GM18502 (cell line): ENCODE measurements around the gene TMC8.
"Not testable (repeated sequence)": the region's sequence is repeated elsewhere in the genome, so short reads cannot be mapped to it uniquely, and the experiment has no call there.

Experiments
- ATAC-seq: cut with Tn5 transposase; IDR thresholded peaks from one replicate; pipeline ENCODE4 v1.9.1; 2021; ENCODE audit warnings: mild to moderate bottlenecking; ENCODE audit not compliant: unreplicated experiment, poor library complexity

TMC8 gene

DNA sequence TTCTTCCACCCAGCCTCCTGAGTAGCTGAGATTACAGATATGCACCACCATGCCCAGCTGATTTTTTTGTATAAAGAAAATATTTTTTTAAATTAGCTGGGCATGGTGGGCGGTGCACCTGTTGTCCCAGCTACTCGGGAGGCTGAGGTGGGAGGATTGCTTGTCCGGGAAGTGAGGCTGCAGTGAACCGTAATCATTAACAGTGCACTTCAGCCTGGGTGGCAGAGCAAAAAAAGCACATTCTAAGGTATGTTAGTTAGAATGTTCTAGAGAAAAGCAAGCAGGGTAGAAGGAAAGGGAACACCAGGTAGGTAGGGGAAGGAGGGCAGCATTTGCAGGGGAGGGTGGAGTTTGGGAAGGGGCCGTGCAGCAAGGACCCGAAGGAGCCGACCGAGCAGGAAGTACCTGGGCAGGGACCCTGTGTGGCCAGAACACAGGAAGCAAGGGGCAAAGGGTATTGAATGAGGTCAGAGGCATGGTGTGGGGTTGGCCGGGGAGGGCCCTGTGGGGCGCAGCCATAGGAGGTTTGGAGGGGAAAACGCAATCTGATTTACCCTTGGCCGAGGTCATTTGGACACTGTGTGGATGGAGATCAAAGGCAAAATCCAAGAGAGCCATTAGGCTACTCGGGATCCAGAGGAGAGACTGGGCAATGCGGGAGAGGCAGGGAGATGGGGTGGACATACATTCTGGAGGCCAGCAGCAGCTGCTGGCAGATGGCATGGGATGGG, 17.9 kb downstream of the TMC8 start:
- ATAC-seq, result no peak

GRCh38 chr17:78151514-78152008, 21.0 kb downstream of the TMC8 start:
- ATAC-seq, result no peak

- peak; percentile 57 for ATAC-seq
These were observed 24.6 kb downstream of the TMC8 start for GRCh38 chr17:78154903-78155811.

DNA sequence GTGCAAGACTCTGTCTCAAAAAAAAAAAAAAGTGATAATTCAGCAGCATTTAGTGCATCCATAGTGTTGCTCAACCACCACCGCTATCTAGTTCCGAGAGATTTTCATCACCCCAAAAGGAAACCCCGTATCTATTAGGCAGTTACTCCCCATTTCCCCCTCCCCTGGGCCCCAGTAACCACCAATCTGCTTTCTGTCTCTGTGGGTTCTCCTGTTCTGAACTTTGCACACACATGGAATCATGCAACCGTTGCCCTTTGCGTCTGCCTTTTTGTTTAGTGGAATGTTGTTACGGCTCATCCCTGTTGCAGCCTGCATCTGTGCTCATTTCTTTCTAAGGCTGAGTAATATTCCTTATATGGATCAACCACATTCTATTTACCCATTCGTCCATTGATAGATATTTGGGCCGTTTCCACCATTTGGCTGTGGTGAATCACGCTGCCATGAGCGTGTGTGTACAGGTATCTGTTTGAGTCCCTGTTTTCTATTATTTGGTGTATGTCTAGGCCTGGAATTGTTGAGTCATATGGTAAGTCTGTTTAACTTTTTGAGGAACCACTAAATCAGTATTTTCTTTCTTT, 29.1 kb downstream of the TMC8 start:
- peak; percentile 41 for ATAC-seq

DNA sequence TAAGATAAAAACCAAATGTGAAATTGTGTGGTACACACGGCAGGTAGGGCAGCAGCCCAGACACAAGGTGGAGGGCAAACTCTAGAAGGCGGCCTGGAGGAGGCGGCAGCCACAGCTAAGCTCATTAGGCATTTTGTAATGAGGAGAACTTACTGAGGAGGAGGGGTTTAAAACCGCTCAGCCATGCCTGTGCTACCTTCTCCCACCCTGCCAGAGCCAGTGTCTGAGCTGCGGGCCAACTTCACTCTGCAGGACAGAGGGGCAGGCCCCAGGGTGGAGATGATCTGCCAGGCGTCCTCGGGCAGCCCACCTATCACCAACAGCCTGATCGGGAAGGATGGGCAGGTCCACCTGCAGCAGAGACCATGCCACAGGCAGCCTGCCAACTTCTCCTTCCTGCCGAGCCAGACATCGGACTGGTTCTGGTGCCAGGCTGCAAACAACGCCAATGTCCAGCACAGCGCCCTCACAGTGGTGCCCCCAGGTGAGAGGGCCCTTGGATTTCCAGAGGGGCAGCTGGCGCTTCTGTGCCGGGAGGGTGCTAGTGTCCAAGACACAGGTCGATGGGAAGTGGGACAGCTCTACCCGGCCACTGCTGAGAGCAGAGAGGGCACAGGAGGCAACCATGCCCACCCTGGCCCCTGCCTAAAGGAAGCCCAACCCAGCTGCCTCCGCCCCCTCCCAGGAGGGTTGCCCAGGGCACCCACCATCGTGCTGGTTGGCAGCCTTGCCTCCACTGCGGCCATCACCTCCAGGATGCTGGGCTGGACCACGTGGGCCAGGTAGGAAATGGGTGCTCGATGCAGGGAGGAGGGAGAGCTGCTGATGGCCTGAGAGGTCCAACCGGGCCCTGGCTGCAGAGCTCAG, 33.5 kb downstream of the TMC8 start:
- ATAC-seq, result no peak

DNA sequence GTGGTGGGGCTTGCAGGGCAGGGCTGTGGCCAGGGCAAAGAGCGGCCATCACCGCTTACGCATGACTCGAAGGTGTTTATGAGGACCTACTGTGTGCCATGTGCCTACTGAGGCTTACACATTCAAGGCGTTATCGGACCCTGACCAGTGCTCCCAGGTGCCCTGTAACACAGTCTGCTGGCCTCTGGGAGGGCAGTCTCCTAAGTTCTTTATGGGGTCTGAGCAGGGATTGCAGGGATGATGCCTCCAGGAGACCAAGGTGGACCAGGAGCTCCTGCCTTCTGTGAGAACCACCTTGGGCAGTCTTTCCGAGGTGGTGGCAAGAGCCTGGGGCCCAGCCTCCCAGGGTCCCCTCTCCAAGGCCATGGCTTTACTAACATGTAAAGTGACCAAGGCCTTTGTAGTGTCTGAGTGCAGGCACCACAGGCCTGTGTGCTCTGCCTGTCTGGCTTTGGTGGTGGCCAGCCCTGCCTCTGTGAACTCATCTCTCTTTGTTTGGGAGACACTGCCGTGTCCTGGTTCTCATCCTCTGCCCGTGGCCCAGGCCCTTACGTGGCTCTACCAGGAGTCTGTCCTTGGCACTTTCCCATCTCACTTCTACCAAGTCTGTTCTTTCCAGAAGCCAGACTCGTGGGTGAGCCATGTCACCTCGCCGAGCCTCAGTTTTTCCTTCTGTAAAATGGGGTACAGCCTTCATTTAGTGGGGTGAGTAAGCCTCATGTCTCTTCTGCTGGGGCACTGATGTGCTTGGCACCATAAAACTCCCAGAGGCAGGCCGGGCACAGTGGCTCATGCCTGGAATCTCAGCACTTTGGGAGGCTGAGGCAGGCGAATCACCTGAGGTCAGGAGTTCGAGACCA, 34.4 kb downstream of the TMC8 start:
- no peak for ATAC-seq

DNA sequence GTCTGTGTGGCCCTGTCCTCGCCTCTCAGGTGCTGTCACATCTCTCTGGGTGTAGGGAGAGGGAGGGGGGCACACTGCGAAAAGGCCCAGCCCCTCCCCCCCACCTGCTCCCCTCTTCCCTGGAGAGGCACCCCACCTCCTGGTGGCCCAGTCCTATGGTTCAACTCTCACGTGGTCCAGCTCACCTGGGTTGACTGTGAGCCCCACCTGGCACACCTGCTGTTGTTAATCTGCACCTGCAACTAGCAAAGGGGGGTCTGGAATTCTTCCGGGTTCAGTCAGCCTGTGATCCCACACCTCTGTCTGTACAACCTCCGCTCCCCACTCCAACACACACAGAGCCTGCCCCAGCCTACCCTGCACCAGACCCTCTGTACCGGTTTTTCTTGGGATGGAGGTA, 35.8 kb downstream of the TMC8 start:
- ATAC-seq, result no peak

- peak; percentile 61 for ATAC-seq
These were observed 37.8 kb downstream of the TMC8 start, which contains the start of gene SYNGR2 for GRCh38 chr17:78168242-78168902. Gene SYNGR2, plus strand, starts transcription at chr17:78168581. Its CDS starts 36 bp downstream, at chr17:78168617.

DNA sequence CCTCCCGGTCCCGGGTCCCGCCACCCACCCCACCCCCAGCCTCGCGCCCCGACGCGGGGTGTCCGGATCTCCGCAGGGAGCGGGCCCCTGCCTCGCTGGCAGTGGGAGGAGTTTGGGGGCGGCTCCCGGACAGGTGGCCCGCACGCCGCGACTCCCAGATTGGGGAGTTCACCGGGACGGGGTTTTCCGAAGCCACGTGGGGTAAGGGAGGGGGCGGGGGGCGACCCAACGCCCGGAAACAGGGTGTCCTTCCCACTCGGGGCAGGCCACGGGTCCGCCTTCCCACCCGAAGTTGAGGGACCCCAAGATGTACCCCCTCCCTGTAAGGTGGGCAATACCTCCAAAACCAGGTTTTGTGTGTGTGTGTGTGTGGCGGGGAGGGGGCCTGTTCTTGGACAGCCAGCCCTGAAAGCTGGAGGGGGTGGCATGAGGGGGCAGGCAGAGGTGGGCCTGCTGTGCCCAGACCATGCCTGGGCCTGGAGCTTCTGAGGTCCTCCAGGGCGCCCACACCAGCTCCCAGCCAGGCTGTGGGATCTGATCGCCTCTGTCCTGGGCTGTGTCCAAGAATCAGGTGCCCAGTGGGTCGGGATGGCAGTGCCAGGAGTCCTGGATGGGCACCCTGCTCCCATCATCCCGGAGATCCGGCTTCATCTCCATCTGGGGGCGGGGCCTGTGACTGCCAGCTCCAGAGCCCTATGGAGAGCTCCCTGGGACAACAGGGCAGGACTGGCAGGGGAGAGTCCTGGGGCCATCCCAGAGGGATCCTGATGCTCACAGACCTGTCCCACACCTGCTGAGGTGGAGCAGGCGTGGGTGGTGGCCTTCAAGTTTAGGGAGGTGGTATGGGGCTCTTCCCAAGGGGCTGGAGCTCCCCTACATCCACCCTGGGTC, 38.6 kb downstream of the TMC8 start:
- ATAC-seq, result peak; percentile 36

- ATAC-seq, result no peak
These were observed 40.4 kb downstream of the TMC8 start for GRCh38 chr17:78170692-78171590.

- ATAC-seq, result not testable (repeated sequence)
These were observed 41.1 kb downstream of the TMC8 start for GRCh38 chr17:78171591-78172248.

DNA sequence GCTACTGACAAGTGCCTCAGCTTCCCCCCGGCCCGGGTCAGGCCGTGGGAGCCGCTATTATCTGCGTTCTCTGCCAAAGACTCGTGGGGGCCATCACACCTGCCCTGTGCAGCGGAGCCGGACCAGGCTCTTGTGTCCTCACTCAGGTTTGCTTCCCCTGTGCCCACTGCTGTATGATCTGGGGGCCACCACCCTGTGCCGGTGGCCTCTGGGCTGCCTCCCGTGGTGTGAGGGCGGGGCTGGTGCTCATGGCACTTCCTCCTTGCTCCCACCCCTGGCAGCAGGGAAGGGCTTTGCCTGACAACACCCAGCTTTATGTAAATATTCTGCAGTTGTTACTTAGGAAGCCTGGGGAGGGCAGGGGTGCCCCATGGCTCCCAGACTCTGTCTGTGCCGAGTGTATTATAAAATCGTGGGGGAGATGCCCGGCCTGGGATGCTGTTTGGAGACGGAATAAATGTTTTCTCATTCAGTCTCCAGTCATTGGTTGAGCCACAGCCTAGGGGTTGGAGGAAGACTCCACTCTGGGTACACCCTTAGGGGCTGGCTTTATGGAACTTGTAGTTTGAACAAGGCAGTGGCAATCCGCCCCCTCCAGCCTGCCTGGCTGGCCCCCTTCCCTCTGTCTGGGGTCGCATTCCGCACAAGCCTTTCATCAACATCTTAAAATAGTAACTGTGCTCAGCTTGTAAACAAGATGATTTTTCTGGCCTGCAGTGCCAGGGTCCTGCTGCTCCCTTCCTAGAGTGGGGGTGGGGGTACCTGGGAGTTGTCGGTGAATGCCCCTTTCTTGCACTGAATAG, 41.9 kb downstream of the TMC8 start:
- no peak for ATAC-seq

DNA sequence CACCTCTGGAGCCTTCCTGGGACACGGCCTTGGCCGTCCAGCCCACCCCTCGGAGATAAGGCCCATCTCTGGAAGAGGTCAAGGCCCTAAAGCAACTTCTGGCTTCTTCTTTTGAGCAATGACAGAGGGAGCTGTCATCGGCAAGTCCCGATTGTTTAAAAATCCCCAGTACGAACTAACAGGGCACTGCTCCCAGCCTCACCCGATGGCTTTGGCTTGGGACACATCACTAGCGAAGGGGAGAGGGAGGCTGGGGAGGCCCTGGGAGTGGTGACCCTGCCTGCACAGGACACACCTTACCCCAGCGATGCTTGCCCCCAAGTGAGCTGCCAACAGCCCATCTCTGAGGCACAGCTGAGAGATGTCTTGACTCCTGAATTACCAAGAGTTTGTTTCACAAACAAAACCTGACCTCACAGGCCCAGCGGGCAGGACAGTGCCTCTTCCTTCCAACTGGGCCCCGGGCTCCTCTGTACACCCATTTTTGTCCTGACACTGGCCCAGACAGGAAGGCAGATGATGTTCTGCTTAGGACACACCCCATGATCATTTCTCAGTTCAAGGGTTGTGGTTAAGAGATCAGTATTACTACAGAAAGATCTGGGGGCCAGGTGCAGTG, 42.6 kb downstream of the TMC8 start:
- ATAC-seq, result peak; percentile 32

- no peak for ATAC-seq
These were observed 43.8 kb downstream of the TMC8 start for GRCh38 chr17:78174346-78174869.
